ENCODE measurements around the gene GRIN2B.
A peak's percentile ranks its signal among the peaks of the same experiment; 100 is the strongest.

GRIN2B gene

GRCh38 chr12:13981296-13981962, at the start of gene GRIN2B:
Gene GRIN2B, minus strand, starts transcription at chr12:13981602. Its CDS starts 115,394 bp downstream, at chr12:13866208.
- no peak for DNase-seq (ENCODE audit: low read depth in 2 of 2)

GRCh38 chr12:14026537-14026936, 45.1 kb upstream of the GRIN2B start:
- no peak for DNase-seq (ENCODE audit: low read depth in 2 of 2)

GRCh38 chr12:14024591-14024990, 43.2 kb upstream of the GRIN2B start:
- no peak for DNase-seq (ENCODE audit: low read depth in 2 of 2)

GRCh38 chr12:14018080-14018479, 36.7 kb upstream of the GRIN2B start:
- DNase-seq (ENCODE audit: low read depth in 2 of 2), result no peak

GRCh38 chr12:14010989-14011388, 29.6 kb upstream of the GRIN2B start:
- no peak for DNase-seq (ENCODE audit: low read depth in 2 of 2)

- DNase-seq (ENCODE audit: low read depth in 2 of 2), result no peak
Measured at GRCh38 chr12:14007639-14008038, 26.2 kb upstream of the GRIN2B start.

GRCh38 chr12:13992585-13992984, 11.2 kb upstream of the GRIN2B start:
- no peak for DNase-seq (ENCODE audit: low read depth in 2 of 2)

- no peak for DNase-seq (ENCODE audit: low read depth in 2 of 2)
Measured at GRCh38 chr12:13992106-13992505, 10.7 kb upstream of the GRIN2B start.

GRCh38 chr12:13986031-13986430, 4.6 kb upstream of the GRIN2B start:
- no peak for DNase-seq (ENCODE audit: low read depth in 2 of 2)

- DNase-seq (ENCODE audit: low read depth in 2 of 2), result peak in 1 of 2 donors; percentile 2
Measured at GRCh38 chr12:13981990-13982389, 588 bp upstream of the GRIN2B start.

GRCh38 chr12:13980538-13981295, 685 bp downstream of the GRIN2B start:
- DNase-seq (ENCODE audit: low read depth in 2 of 2), result no peak

- DNase-seq (ENCODE audit: low read depth in 2 of 2), result no peak
Measured at GRCh38 chr12:13979772-13980378, 1.5 kb downstream of the GRIN2B start.

GRCh38 chr12:13978876-13979275, 2.5 kb downstream of the GRIN2B start:
- DNase-seq (ENCODE audit: low read depth in 2 of 2), result no peak

GRCh38 chr12:13976880-13977279, 4.5 kb downstream of the GRIN2B start:
- no peak for DNase-seq (ENCODE audit: low read depth in 2 of 2)

- DNase-seq (ENCODE audit: low read depth in 2 of 2), result no peak
Measured at GRCh38 chr12:13976028-13976584, 5.3 kb downstream of the GRIN2B start.

GRCh38 chr12:13973996-13974395, 7.4 kb downstream of the GRIN2B start:
- no peak for DNase-seq (ENCODE audit: low read depth in 2 of 2)

GRCh38 chr12:13970803-13971202, 10.6 kb downstream of the GRIN2B start:
- no peak for DNase-seq (ENCODE audit: low read depth in 2 of 2)

- no peak for DNase-seq (ENCODE audit: low read depth in 2 of 2)
Measured at GRCh38 chr12:13968281-13968680, 13.1 kb downstream of the GRIN2B start.

GRCh38 chr12:13964666-13965065, 16.7 kb downstream of the GRIN2B start:
- DNase-seq (ENCODE audit: low read depth in 2 of 2), result no peak

- DNase-seq (ENCODE audit: low read depth in 2 of 2), result no peak
Measured at GRCh38 chr12:13962699-13963098, 18.7 kb downstream of the GRIN2B start.

GRCh38 chr12:13961971-13962370, 19.4 kb downstream of the GRIN2B start:
- no peak for DNase-seq (ENCODE audit: low read depth in 2 of 2)

GRCh38 chr12:13959131-13959723, 22.2 kb downstream of the GRIN2B start:
- no peak for DNase-seq (ENCODE audit: low read depth in 2 of 2)

All from stimulated activated CD8-positive, alpha-beta memory T cell treated with anti-CD3 and anti-CD28 coated beads, Interleukin-2, amount 100 ng/mL, for 48 hours (primary cell).